ENCODE data around the gene TMEM187.

The TMEM187 gene

GRCh38 chrX:154023276-154024000, 50.9 kb downstream of the TMEM187 start:
- no peak for DNase-seq

GRCh38 chrX:154024271-154024670, 51.7 kb downstream of the TMEM187 start:
- DNase-seq = no peak

GRCh38 chrX:154025230-154025629, 52.7 kb downstream of the TMEM187 start:
- DNase-seq = no peak

GRCh38 chrX:154026136-154027021, 53.8 kb downstream of the TMEM187 start:
- no peak for DNase-seq

GRCh38 chrX:154027022-154027402, 54.5 kb downstream of the TMEM187 start:
- no peak for DNase-seq

- no peak for DNase-seq
These were observed 55.4 kb downstream of the TMEM187 start for GRCh38 chrX:154027986-154028385.

GRCh38 chrX:154028502-154029184, 56.1 kb downstream of the TMEM187 start:
- no peak for DNase-seq

- DNase-seq = no peak
These were observed 56.9 kb downstream of the TMEM187 start for GRCh38 chrX:154029439-154029838.

- no peak for DNase-seq
These were observed 57.7 kb downstream of the TMEM187 start for GRCh38 chrX:154030266-154030665.

- no peak for DNase-seq
These were observed 58.3 kb downstream of the TMEM187 start for GRCh38 chrX:154030715-154031305.

GRCh38 chrX:154032160-154032559, 59.6 kb downstream of the TMEM187 start:
- no peak for DNase-seq

- no peak for DNase-seq
These were observed 60.1 kb downstream of the TMEM187 start for GRCh38 chrX:154032653-154033052.
